ENCODE results near the gene CCL7.

The CCL7 gene

DNA sequence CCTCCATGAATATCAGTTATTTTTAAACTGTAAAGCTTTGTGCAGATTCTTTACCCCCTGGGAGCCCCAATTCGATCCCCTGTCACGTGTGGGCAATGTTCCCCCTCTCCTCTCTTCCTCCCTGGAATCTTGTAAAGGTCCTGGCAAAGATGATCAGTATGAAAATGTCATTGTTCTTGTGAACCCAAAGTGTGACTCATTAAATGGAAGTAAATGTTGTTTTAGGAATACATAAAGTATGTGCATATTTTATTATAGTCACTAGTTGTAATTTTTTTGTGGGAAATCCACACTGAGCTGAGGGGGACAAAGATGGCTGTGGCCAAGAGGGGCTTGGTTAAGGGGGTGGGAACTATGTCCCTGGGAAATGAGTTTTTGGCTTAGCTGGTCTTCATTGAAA lies 17.9 kb downstream of the CCL7 start:
- DNase-seq (ENCODE audit: low read depth, low spot score): no peak

DNA sequence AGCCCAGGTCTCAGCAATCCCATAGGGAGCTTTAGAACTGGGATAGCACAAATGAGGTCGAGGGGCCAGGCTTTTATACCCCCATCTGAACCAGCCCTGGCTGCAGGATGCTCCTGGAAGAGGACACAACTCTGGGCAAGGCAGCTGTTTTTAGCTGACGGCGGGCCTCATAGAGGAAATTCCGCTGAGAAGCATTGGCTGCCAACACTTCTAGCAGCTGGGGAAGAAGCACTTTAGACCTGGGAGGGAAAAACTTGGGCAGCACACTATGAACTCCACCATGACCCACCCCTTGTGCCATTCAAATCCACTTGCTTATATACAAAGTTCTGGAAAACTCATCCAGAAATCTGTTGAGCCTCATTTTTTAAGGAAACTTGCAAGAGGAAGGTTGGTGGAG lies 20.6 kb downstream of the CCL7 start:
- no peak for DNase-seq (ENCODE audit: low read depth, low spot score)

DNA sequence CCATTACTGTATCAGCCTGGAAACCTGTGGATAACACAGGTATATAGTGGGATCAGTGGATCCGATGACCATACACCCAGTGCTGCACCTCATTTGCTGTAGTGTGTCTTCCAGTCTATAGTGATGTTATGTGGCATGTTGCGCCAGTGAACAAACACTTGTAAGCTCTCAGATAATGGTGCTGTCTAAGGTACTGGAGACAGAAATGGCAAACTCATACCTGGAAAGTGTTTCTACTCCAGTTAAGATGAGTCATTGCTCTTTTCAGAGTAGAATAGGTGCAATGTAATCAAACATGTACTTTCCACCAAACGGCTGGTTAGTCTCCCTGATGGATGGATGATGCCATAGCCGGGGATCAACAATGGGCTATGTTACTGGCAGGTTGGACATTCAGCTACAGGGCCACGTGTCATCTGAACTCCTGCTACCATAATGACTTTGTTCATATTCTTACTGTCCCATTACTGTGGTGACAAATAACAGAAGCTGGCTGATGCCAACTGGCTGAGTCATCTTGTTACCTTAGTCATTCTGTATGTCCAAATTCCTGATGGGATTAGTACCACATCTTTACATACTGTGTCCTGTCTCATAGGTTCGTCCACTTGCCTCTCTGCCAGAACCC lies 21.8 kb downstream of the CCL7 start:
- no peak for DNase-seq (ENCODE audit: low read depth, low spot score)

DNA sequence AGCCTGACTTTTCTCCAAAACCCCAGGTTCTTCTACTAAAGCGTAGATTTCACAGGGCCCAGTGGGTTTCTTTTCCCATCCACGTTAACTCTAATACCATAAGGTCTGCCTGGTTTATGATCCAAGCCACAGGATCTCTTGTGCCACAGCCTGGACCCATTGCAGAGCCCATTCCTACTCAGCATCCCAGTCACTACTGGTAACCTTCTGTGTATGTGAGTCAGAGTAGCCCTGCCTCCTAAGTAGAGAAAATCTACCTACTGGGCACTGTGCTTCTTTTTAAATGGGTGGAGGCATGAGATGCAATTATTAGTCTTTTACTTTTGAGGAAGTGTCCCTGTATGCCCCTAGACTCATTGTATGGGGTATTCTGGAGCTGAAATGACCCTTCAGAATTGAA lies 29.0 kb downstream of the CCL7 start:
- DNase-seq (ENCODE audit: low read depth, low spot score): no peak

DNA sequence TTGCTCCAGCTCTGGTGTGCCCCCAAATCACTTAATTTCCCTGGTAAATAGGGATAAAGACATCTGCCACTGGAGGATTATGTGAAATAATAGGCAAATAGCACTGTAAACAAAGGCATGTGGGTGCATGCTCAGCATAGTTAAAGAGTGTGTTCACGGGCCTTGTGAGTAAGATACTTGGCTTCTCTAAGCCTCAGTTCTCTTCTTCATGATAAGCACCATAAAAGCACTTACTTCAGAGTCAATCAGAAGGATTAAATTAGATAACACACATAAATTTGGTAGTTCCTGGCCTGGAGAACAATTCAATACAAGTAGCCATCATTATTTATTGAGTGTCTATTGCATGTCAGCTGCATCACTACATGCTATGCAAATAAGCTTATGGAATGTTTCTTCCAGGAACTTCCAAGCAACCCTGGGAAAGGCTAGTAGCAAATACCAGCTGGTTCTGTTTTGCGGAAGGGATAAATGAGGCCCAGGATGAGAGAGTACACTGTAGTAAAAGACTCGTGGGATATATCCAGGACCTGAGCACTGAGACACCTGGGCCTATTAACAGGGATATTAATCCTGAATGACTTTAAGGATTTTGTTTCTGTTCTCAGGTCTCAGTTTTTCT lies 30.0 kb downstream of the CCL7 start:
- no peak for DNase-seq (ENCODE audit: low read depth, low spot score)

DNA sequence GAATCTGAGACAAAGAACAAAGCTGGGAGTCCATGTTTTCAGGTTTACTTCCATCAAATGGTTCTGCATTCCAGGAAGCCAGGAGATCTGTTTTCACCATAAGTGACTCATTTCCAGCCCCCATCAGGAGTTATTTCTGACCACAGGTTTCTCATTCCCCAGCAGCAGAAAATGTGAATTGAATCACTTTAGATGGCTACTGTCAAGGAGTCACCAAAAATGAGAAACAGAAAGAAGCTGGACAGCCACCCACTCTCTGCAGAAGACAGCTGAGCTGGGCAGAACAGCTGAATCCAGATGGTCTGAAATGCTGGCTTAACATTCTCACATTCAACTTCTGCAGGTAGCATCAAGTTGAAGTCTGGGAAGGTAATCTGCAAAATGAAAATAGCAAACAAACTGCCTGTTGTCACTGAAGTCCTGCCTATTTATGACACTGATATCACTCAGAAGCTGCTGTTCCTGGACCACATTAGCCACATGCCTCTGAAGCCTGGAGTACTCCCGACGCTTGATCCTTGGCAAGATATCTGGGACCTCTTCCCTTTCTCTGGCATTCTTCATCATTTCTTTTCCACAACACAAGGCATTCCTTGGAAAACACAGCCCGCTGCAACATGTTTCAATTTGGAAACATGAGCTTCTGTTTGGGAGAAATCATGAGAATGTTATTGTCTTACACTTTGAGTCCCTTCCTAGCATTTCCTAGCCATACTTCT lies 30.8 kb downstream of the CCL7 start:
- DNase-seq (ENCODE audit: low read depth, low spot score): no peak

DNA sequence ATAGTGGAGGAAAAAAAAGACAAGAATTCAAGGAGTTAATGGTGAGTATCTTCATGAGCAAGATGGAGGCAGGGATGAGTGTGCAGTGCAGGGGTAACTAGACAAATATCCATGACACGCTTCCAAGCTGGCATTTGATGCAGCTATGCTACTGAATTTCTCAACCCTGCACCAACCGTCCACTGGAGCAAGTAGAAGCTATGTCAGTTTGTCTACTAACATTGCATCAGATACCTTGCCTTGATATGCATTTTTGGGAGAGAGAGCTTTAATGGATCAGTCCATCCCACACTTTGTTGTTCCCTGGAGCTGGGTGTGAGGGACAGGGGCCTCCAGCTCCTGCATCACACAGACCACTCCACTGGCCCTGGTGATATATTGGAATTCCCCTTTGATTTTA lies 32.0 kb downstream of the CCL7 start:
- no peak for DNase-seq (ENCODE audit: low read depth, low spot score)

DNA sequence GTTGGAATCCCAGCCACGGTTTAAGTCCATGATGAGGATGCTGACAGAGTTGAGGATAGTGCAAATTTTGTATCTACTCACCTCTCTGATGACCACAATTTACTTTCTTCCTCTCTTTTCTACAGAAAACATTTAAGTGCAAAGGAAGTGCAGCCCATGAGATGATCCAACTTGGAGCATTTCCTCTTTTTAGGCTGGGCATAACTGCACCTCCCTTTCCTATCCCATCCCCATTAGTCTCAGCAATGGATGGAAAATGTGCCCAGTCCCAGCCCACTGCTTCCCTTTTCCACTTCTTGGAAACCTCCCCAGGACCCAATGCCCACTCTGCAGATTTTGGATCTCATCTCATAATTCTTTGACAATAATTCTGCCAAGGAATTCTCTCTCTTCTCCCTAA lies 32.6 kb downstream of the CCL7 start:
- DNase-seq (ENCODE audit: low read depth, low spot score): no peak

DNA sequence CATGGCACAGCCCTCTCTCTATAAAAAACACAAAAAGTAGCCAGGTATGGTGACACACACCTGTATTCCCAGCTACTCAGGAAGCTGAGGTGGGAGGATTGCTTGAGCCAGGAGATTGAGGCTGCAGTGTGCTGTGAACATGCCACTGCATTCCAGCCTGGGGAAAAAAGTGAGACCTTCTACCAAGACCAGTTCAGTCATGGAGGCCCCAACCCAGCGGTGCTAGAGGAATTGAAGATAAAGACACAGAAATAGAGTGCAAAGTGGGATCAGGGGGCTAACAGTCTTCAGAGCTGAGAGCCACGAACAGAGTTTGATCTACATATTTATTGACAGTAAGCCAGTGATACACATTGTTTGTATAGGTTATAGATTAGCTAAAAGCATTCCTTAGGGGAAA lies 33.6 kb downstream of the CCL7 start:
- DNase-seq (ENCODE audit: low read depth, low spot score): no peak

DNA sequence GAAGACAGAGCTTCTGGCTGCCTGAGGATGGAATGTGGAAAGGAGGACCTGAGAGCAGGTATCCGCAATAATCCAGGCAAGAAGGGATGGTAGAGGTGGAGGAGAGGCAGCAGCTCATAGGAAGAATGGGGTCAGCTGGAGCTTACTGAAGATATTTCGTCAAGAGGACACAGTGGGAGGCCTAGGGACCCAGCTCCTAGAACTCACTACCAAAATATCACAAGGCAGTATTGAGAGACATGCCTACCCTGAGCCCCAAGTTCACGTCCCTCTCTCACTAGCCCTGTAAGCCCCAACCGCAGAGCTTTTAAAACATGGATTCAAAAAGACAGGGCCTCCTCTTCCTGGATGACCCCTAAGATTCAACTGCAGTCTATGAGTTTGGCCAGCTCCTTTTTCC lies 35.0 kb downstream of the CCL7 start:
- no peak for DNase-seq (ENCODE audit: low read depth, low spot score)

DNA sequence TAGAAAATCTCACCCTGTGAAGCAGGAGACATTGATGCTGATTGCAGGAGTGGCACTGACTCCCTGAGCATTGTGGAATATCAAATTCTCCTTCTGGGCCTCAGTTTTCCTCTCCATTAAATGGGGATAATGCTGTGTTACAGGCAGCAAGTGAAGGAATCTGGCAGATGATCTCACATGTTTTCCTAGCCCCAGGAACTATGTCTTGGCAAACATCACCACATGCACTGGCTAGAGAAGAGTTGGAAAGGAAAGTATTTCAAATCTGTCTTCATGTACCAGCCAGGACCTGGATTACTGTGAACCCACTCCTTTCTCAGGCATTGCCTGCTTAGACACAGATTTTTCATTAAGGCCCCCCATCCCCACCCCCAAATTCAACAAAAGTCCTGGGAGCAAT lies 35.6 kb downstream of the CCL7 start:
- no peak for DNase-seq (ENCODE audit: low read depth, low spot score)

DNA sequence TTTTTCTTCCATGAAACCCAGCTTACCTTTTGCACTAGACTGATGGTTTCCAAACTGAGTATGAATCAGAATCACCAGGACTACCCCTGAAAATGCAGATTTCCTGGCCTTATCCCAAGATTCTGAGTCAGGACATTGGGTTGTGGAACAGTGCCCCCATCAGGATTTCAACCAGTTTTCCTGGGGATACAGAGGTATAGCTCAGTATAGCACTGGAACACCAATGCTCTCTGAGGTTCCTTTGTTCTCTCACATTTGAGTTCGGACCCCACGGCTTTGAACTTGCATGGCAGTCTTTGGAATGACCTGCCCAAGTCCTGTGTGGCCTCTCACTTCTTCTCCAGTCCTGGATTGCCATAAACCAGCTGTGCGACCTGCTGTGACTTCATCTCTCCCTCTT lies 36.4 kb downstream of the CCL7 start:
- no peak for DNase-seq (ENCODE audit: low read depth, low spot score)

DNA sequence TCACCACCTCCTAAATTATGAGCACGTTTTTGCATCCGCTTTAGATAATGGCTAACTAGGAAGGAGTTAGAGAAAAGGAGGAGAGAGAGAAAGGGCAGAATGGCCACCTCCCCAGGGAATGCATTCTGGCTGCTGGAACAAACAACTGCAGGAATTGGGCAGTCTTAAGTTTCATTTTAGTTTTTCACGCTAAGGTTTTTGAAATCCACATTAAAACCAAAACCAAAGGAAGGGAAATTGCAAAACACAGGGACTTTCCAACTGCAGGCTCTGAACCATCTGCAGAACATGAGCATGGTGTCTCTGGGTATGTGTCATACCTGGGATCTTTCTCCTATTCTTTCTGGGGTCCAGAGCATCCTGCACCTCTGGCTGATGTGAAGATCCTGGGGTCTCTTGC lies 37.1 kb downstream of the CCL7 start:
- DNase-seq (ENCODE audit: low read depth, low spot score): no peak

DNA sequence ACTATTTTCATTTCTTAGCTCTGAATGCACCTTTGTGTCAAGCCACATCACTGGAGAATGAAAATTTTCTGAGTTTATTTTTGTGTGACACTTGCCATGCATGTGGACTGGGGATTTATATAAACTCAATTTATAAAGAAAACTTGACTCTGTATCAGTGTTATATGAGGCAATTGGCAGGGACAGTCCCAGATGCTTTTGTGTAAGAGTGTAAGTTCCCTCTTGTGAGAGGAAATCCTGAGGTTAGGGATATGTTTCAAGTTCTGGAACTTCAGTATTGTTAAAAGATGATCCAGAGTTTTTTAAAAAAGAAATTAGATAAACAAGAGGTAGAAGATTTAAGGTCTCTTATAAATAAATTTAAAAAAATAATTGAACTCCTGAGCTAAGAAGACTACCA lies 38.4 kb downstream of the CCL7 start:
- DNase-seq (ENCODE audit: low read depth, low spot score): no peak

DNA sequence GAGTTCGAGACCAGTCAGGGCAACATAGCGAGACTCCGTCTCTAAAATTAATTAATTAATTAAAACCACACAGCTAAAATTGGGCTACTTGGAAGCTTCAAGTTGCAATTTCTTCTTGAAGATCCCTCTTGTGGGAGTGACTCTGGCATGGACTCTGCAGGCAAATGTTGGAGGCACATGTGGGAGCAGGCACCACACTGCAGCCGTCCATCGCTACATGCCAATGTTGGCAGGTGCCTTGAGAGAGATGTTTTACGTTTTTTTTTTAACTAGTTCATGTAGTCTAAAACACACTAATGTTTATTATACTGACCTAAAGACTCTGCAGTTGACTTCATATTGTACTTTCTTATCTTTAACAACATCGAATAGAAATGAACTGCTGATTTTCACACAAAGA lies 41.3 kb downstream of the CCL7 start:
- DNase-seq (ENCODE audit: low read depth, low spot score): no peak

DNA sequence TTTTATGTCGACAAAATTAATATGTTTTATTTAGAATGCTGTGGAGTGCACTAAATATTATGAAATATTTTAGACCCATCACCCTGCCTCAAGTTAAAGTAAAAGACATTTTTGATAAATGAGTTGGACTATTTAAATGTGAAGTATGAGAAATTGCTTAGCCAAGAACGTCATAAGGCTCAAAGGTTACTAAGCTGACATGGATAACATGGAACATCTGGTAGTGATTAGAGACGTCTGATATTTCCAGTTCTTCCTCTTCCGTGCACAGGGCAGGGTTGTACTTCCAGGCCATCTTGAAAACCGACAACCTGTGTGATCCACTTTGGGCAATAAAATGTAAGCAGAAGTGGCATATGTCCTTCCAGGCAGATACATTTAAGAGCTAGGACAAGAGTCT lies 42.1 kb downstream of the CCL7 start:
- no peak for DNase-seq (ENCODE audit: low read depth, low spot score)

DNA sequence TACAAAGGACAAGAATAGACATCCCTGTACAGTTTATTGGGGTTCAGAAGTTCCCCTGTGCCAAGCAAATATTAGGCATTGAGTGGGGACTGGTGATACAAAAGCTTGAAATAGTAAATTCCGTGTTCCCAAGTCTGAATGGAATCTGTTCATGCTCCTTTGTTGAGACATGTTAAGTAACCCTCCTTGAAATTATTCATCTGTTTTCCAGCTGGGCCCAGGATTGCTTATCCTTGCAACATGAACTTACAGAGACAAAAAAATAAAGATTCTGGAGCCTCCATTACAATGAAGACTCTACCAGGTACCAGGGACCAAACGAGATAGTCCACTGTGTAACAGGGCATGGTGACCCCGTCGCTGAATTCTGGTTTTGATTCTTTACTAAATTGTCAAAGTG lies 43.1 kb downstream of the CCL7 start:
- no peak for DNase-seq (ENCODE audit: low read depth, low spot score)

DNA sequence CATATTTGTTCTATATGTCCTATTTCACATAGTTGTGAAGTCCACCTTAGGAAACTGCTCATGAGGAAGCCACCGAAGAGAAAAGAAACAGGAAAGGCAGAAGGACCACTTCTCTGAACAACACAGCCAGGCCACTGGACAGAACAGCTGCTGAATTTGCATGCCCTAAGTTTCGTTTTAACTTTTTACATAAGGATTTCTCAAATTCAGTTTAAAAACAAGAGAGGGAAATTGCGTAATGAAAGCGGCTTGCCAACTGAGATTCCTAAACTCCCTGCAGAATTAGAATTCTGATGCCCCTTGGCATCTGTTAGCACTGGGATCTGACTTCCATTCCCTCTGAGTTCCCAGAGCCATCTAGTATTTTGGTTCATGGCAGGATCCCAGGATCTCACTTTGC lies 44.3 kb downstream of the CCL7 start:
- no peak for DNase-seq (ENCODE audit: low read depth, low spot score)

DNA sequence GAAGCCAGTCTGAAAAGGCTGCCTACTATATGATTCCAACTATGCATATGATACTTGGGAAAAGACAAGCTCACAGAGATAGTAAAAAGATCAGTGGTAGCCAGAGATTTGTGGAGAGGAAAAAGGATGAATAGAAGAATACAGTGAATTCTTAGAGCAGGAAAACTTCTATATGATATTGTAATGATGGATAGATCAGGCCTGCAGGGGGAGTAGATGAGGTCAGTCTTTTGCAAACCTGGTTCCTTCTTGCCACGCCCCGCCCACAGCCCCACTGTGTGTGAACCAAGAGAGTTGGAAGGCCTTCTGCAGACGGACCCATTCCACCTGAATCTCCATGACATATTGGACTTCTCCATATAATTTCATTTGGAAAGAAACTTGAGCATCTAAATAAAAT lies 48.5 kb downstream of the CCL7 start:
- no peak for DNase-seq (ENCODE audit: low read depth, low spot score)

DNA sequence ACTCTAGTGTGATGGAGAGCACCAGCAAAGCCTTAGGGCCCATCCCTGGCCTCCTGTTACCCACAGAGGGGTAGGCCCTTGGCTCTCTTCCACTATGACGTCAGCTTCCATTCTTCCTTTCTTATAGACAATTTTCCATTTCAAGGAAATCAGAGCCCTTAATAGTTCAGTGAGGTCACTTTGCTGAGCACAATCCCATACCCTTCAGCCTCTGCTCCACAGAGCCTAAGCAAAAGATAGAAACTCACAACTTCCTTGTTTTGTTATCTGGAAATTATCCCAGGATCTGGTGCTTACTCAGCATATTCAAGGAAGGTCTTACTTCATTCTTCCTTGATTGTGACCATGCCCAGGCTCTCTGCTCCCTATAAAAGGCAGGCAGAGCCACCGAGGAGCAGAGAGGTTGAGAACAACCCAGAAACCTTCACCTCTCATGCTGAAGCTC lies 49.0 kb downstream of the CCL7 start, which contains the start of gene CCL8:
Gene CCL8, plus strand, starts transcription at position 397 of the 445 bp plus-strand sequence. CDS start 67 bp downstream, outside the sequence.
- no peak for DNase-seq (ENCODE audit: low read depth, low spot score)

Data from brain pericyte (primary cell).